AG04450 (cell line): ENCODE results near the gene DGKG. TPM values are rescaled to one million over a fixed set of nuclear protein-coding genes. Genes with fewer than 3 reads are reported as not detected.

Experiments
- CTCF ChIA-PET: fragments of 300-600, 350-600 bp; formaldehyde crosslinking; extraction: SDS; loops from one replicate; lab custom pipeline; 2022; ENCODE audit warnings: antibody characterized with exemption, inconsistent platforms; lab: Charles Lee
- POLR2A ChIA-PET: fragments of 350-600 bp; formaldehyde crosslinking; extraction: SDS; loops from one replicate; lab custom pipeline; 2021; ENCODE audit warnings: antibody characterized with exemption, inconsistent platforms; lab: Yijun Ruan, JAX
- DNase-seq: peaks from one replicate; pipeline ENCODE4 v3.0.0-alpha.2; 2011; ENCODE audit warnings: low read depth, low spot score
- H3K27ac ChIP-seq: one replicate; pipeline ENCODE4 v1.5.1; 2012; ENCODE audit warnings: low read depth, low read length, control low read depth
- H3K27me3 ChIP-seq: one replicate; pipeline ENCODE4 v1.6.0; 2012; ENCODE audit warnings: low read length; ENCODE audit not compliant: control insufficient read depth, insufficient read depth
- H3K4me3 ChIP-seq: 2 replicates; pipeline ENCODE4 v1.5.1; 2011; ENCODE audit warnings: mild to moderate bottlenecking, low read depth, low read length, control low read depth
- H3K9me3 ChIP-seq: 2 replicates; pipeline ENCODE4 v1.5.1; 2012; ENCODE audit warnings: low read length; ENCODE audit not compliant: control insufficient read depth, insufficient read depth
- polyA plus RNA-seq: library from polyadenylated mRNA; depleted of rRNA; stranded (reverse); fragments of >200 nt; gene quantifications from 2 replicates; pipeline ENCODE4 v1.2.3, GENCODE V29; 2011
- TF ChIP-seq, protein P1 (sequence below): IDR thresholded peaks from 2 replicates; pipeline ENCODE4 v1.5.1; 2011; ENCODE audit warnings: low read depth, low read length, control low read depth, inconsistent platforms

DGKG gene
- polyA plus RNA-seq, 1 experiment: 5.1 TPM

GRCh38 chr3:186168976-186169375 is 193.1 kb downstream of the DGKG start:
- Histone ChIP-seq H3K27me3 (peaks cover 7% of the 10 kb centered on the region), H3K27ac (no peak overlapping the region), H3K4me3 (no peak overlapping the region), H3K9me3 (no peaks in the 10 kb centered on the region)
- TF ChIP-seq, protein P1, sequence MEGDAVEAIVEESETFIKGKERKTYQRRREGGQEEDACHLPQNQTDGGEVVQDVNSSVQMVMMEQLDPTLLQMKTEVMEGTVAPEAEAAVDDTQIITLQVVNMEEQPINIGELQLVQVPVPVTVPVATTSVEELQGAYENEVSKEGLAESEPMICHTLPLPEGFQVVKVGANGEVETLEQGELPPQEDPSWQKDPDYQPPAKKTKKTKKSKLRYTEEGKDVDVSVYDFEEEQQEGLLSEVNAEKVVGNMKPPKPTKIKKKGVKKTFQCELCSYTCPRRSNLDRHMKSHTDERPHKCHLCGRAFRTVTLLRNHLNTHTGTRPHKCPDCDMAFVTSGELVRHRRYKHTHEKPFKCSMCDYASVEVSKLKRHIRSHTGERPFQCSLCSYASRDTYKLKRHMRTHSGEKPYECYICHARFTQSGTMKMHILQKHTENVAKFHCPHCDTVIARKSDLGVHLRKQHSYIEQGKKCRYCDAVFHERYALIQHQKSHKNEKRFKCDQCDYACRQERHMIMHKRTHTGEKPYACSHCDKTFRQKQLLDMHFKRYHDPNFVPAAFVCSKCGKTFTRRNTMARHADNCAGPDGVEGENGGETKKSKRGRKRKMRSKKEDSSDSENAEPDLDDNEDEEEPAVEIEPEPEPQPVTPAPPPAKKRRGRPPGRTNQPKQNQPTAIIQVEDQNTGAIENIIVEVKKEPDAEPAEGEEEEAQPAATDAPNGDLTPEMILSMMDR: no peak
- POLR2A ChIA-PET: no interaction called here
- CTCF ChIA-PET: no interaction called here
- no peak for DNase-seq

DNA sequence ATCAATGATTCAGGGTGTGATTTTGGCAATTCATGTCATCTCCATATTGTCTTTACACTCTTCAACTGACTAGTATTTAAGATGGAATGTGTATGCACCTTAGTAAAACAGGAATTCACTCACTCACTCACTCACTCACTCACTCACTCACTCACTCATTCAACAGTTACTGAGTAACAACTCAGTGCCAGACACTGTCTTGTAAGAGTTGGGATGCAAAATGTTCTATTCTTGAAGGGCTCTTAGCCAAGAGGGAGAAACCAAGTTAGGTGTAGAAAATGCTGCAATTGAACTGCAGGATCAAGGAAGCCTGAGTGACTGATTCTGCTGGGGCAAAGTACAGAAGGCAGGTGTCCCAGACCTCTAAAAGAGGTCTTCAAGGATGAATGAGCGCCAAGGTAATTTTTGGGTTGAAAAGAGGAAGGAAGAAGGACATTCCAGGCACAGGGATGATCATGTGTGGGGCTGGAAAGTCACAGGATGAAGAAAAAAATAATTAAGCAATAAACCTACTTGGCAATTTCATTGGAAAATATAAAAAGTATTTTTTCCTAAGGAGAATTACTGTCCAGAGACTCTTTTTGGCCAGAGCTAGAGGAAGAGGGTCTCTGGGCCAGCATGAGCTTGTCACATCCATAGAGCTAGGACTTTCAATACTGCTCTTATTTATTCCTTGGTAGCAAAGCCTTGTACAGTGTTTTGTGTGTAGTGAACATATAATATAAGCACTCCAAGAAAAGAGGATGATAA is 194.2 kb downstream of the DGKG start:
- Histone ChIP-seq H3K27ac (no peak overlapping the region), H3K4me3 (no peak overlapping the region), H3K9me3 (no peaks in the 10 kb centered on the region), H3K27me3 (peaks cover 11% of the 10 kb centered on the region)
- TF ChIP-seq, protein P1: no peak
- DNase-seq: no peak
- CTCF ChIA-PET: no interaction called here
- POLR2A ChIA-PET: no interaction called here

DNA sequence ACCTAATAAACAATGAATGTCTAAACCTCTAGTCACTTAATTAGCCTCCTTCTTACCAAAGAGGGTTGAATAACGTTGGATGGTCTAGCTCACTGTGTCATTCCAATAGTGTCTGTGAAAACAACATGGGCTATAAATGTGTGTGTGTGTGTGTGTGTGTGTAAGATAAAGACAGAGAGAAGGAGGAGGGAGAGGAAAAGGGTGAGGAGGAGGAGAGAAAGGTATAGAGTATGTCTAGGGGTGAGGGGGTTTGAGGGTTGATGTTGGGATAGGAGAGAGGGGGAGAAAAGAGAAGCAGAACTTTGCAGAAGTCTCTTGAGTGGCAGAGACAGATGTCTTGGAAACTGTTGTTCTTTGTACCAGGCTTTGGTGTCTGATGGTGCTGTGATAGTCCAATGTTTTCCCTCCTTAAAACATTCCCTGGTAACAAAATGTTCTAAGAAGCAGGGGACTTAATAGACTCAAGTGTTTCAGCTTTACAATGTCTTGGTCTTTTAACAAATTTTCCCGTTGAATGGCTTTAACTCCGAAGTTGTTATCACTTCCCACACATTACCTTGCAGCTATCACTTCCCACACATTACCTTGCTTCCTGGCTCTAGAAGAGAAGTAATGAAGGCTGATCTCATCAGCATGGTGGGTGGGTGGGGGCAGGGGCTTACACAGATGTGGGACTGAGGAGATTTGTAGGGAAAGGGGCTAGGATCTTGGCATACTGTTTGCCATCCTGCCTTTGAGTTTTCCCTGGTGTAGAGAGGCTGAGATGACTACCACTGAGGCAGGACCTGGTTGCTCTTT is 195.3 kb downstream of the DGKG start:
- Histone ChIP-seq H3K27me3 (peaks cover 15% of the 10 kb centered on the region), H3K27ac (no peak overlapping the region), H3K4me3 (no peak overlapping the region), H3K9me3 (no peaks in the 10 kb centered on the region)
- TF ChIP-seq, protein P1: no peak
- ChIA-PET POLR2A (interaction anchor here (0.8 kb wide), 1 partner anchor 174 kb away, joined by 3 read pairs; no protein-coding TSS in a partner anchor), CTCF (interaction anchor here (1.0 kb wide), 1 partner anchor 448 kb away, joined by 3 read pairs; no protein-coding TSS in a partner anchor)
- DNase-seq: no peak

DNA sequence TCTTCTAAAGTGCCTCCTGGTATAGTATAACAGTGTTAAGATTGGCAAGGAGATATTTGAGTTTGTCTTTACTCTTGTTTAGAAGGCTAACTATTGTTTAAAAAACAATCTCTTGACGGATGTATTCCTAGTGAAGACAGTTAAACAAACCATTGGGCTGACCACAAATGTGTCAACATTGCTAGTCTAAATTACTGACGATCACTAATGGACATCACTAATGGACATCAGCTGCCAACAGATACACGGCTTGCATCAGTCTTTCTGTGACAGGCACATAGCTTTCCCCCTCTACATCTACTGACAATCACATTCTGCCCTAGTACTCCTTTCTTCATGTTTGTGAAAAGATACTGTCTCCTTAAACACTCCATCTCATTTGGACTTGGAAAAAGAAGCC is 196.0 kb downstream of the DGKG start:
- POLR2A ChIA-PET: interaction anchor here (0.8 kb wide), 1 partner anchor 173 kb away, joined by 3 read pairs; no protein-coding TSS in a partner anchor
- DNase-seq: no peak
- H3K27ac ChIP-seq: no peak overlapping the region
- no peak overlapping the region for H3K4me3 ChIP-seq
- CTCF ChIA-PET: interaction anchor here (1.0 kb wide), 1 partner anchor 449 kb away, joined by 3 read pairs; no protein-coding TSS in a partner anchor
- peaks cover 15% of the 10 kb centered on the region for H3K27me3 ChIP-seq
- no peaks in the 10 kb centered on the region for H3K9me3 ChIP-seq
- TF ChIP-seq, protein P1: no peak
